CD4-positive, alpha-beta T cell treated with Interleukin-4 for 4 hours (primary cell): ENCODE results near the gene WDFY4.
A peak's percentile ranks its signal among the peaks of the same experiment; 100 is the strongest.

Experiments
- DNase-seq: peaks from one replicate; pipeline ENCODE4 v3.0.0-alpha.2; 2020

Gene WDFY4

DNA sequence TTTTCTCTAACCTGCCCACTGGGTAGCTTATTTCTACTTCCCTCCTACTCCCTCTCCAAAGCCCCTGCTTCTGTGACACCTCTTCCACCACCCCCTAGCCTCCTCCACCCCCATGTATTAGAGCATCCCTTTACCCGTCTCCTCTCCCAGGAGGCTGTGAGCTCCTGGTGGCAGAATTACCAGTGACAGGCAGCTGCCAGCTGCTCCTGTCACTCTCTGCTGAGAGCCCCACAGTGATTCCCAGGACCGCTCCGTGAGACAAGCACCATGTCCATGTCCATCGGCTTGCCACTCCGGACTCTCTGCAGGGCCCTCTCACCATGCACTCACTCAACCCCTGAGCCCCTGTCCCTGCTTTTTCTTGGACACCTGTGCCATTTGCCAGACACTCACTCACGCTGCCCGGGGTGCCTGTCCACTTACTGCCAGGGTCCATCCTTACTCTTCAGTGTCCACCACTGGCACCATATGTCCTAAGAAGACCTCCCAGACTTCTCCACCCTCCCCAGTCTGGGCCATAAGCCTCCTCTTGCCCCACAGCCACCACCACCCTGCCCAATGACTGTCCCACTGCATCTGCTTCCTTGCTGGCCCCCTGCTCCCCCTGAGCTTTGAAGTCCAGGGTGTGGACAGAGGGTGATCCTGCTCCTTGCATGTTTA, 9.8 kb downstream of the WDFY4 start:
- no peak for DNase-seq

DNA sequence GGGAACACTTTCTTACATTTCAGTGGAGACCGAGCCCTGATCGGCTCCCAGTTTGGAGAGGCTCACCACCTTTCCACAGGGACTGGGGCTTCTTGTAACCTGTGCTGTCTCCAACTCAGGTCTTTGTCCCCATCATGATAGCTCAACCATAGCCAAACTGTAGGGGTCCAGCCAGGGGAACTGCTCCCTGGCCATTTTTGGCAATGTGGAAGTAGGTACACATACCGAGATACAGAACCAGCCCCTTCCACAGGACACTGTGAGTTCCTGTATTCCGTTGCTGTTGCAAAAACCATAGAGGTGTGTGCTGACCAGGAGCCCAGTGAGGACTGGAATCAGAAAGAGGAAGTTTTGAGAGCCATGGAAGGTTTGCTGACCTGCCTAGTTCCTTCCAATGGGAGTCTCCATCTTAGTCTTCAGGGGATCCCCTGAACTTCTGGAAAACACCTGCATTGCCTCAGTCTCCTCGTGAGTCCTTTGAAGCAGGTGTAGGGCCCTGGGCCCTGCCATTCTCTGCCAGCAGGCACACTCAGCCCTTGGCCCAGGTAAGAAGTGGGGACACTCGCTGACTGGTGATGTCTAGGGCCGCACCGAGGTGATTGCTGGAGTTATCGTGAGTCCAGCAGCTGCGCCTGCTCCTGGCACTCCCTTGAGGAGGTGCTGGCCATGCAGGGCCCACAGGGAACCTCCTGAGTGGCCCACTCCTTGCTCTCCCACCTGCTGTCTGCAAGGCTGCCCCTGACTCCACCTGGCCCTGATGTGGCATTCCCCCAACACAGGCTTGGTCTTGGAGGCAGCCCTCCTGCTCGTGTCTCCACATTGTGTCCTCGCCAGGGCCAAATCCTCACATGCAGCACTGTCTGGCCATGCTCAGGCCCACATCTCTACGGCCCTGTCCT, 11.2 kb downstream of the WDFY4 start:
- no peak for DNase-seq

DNA sequence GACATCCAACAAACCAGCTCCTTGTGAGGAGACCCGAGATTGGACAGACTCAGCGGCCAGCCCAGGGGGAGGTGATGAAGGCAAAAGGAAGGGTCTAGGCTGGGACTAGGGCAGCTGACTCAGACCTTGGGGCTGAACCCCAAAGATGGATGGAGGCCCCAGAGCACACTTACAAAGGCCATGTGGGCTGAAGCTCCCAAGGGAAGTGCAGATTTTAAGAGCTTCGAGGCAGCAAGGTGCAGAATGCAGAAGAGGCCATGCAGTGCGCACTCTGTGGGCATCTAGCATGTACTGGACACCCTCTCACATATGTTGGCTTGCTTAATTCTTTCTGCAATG, 11.8 kb downstream of the WDFY4 start:
- no peak for DNase-seq

DNA sequence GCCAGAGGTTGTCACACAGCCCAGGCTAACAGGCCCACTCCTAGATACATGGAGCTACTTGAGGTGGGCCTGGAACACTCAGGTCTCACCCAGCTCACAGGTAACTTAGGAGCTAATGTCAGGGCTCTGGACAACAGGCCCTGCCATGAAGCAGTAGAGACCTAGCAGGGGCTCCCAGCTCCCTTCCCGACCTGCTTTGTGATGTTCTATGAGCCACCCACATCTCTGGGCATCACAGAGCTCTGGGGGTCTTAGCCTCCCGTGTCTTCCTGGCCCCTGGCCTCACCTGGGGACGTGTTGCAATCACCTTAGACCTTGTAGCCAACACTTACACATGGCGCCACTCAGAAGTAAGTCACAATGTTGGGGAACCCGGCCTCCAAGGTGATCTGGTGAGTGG, 12.4 kb downstream of the WDFY4 start:
- no peak for DNase-seq

DNA sequence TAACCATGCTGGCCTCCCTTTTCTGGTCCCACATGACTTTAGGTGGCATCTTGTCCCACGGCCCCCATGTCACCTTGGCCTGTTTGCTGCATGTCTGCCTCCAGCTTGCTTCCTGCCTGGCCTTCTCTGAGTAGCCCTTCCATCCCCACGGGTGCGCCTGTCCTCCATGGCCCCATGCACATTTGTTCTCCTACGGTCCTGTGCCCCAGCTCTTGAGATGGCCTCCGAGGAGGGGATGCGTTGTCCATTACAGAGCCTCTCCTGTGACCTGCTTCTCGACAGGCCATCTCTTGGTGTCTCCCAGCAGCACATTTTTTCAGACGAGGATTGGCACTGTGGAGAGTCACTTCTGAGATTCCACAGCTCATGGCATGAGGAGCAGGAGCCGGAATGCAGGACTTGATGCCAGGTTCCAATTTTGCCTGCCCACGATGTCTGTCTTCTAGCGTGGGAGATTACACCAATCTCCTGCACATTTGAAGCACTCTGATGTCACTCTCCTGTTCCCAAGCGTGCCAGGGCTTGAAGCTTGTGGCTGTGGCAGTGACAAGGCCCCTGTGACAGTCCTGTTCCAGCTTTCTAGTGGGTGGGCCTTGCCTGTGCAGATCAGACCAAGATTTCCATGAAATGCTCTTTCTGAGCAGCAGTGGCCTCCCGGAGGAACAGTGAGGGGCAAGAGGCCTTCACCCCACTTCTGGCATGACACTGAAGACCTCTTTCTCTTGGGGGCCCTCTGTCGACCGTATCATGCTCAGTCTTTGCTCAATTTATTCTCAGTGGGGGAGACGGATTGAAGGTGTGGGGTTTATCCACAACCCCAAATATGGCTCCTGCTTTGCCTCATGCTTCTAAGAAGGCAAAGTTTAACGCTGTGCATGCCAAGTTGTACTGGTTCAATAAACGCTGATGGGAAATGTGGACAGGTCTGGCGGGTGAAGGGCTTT, 13.4 kb downstream of the WDFY4 start:
- DNase-seq = no peak

DNA sequence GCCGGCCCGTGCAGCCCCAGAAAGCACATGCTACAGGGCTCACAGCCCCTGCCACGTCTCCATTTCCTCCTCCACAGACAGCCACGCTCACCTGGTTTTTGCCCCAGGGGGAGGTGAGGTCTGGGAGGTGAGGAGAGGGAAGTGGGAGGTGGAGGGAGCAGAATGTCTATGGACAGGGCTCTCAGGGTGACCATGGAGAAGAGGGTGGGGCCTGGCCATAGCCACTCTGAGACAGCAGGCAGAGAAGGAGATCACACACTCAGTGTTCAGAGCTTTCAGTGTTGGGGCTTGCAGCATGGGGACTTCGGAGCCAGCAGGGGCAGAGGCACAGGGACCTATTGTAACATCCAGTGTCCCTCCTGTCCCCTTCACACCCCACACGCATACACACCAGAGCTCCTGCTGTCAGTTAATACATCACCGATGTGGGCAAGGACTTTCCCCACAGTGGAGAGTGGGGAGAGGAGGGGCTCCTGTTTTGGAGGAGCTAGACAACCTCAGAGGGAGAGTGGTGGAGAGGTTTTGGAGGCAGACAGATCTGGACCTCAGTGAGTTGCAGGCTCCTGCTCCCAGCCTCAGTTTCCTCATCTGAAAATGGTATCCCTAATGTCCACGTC, 14.4 kb downstream of the WDFY4 start:
- no peak for DNase-seq

DNA sequence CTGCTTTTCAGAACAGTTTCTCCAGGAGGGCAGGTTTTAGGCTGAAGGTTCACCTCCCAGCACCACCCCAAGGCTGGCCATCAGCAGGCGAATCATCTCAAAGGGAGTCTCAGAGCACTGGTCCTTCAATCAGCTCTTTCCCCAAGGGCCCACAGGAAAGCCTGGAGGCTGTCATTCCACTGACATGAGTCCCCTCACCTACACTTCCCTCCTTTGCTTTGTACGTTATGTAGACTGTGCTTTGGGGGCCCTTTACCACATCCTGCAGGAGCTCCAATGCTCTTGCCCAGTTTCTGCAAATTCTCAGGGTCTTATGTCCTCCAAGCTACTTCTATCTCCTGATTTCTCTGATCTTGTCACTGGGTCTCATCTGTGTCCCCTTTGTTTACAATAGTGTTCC, 15.4 kb downstream of the WDFY4 start:
- DNase-seq = no peak

DNA sequence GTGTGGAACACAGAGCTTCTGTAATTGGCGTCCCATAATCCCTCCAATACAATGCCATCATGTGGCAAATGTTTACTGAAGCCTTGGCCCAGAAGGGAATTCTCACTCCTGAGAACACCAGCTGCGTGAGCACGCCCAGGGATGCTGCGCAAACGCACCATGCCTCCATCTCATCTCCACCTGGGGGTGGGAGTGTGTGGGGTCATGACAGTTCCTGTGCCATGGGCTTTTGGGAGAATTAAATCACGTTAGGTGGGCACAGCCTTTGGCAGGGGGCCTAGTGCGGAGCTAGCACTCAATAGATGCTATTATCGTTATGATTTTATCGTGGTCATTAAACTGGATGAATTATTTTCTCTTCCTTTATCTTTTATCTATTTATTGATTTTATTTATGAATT, 15.8 kb downstream of the WDFY4 start:
- DNase-seq = no peak

DNA sequence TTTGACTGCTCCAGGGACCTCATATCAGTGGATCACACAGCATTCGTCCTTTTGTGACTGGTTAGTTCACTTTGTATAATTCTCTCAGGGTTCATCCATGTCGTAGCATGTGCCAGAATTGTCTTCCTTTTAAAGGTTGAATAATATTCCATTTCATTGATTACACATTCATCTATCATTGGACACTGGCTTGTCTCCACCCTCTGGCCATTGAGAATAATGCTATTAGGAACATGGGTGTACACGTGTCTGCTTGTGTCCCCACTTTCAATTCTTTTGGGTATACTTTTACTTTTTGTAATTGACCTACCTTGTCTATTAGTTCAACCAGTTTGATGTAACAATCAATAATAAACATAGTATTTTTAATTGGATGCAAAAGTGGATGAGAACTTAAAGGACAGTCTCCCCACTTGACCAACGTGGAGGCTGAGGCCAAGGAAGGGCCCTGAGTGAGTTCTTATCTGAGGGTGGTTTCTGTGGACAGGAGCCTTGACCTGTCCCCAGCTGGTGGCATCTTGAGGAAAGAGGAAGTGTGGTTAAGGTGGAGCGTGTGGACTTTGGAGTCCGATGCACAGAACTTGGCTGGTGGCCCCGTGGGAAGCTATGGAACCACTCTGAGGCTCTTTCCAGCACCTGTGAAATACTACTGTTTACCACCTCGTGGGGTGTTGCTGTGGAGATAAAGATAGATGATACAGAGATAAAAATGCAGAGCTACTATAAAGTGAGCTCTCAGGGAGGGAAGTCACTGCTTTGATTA, 16.6 kb downstream of the WDFY4 start:
- no peak for DNase-seq

DNA sequence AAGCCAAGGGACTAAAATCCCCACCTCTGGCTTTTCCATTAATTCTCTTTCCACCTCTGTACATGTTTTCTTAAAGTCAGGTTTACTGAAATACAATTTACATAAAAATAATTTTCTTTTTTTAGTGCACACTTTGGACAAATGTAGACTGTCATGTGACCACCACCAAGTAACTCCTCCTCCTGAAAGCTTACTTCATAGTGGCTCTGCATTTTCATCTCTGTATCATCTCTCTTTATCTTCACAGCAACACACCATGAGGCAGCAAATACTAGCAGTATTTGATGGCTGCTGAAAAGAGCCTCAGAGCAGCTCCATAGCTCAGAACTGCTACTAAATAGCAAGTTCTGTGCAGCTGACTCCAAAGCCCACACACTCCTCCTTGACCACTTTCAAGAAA, 17.3 kb downstream of the WDFY4 start:
- no peak for DNase-seq

DNA sequence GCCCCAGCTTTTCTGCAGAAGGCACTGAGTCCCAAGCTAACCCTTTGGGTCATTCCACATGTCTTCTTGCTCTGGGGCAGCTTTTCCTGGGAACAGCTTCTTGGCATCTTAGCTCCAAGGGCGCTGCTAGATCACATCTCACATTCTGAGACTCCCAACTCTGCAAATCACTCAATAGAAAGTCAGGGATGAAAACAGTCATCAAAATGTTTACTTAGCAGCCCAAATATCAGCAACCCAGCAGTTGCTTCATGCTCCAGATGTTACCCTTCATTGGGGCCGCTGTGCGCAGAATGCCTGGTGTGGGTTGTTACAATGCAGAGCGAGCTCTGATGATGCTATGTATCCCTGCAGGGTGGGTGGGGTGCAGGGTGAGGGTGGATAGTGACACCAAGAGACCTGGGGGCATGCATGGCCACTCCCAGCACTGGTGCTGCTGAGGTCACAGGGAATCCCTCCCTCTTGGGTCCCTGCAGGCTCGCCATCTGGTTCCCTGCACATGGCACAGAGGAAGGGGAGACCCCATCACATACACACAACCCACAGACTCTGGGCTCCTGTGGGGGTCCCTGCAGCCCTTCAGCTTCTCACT, 19.0 kb downstream of the WDFY4 start:
- DNase-seq = no peak

DNA sequence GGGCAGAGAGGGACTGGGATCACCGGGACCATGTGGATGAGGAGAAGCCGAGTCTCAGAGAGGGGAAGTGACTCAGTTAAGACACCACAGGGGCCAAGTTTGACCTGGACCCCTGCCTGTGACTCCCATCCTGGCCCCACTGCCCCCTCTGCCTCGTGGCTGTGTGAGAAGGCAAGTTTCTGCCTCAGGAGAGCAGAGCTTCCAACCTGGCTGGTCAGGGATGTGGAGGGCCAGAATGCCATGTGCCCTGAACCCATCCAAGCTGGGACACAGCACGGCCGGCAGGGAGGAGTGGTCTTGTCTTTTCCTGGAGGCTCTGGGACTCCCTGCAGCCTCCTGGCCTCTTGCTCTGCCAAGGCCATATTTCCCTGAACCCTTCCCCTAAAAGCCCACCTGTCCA, 19.5 kb downstream of the WDFY4 start:
- no peak for DNase-seq

DNA sequence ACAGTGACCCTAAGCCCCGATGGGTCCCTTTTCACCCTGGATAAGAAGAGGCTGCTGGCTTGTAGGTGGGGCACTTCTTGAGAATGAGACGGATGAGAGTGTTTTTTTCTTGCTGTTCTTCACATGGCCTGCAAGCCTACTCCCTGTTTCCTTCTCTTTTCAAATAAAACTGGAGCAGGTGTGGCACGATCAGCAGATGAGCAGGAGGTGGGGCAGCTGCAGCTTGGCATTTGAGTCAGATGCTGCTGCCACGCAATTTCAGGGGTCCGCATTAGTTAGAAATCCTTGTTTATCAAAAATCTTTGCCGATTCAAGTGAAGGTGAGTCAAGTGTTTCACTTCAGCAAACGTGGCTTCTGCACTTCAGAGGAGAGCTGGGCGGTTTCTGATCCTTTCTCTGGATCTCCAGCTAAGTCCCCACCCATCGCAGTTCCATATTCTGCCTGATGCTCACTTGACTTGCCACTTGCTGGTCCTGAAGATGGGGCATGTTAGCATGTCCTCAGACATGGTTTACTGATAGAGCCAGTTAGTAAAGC, 20.8 kb downstream of the WDFY4 start:
- peak; percentile 13 for DNase-seq

DNA sequence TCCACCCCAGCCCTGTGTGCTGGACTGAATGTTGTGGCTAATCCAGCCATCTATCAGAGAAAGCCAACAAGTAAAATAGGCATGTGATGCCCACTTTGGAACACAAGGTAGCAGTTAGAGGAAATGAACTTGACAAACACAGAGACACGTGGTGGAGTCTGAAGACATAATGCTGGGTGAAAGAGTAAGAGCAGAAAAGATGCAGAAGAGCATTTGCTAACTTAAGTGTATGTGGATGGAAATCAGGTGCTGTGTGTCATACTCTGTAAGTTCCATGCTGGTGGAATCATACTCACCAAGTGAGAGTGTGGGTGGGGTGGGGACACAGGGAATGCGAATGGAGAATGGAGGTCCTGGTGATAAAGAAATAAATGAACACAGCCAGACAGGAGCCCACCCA, 22.8 kb downstream of the WDFY4 start:
- no peak for DNase-seq

DNA sequence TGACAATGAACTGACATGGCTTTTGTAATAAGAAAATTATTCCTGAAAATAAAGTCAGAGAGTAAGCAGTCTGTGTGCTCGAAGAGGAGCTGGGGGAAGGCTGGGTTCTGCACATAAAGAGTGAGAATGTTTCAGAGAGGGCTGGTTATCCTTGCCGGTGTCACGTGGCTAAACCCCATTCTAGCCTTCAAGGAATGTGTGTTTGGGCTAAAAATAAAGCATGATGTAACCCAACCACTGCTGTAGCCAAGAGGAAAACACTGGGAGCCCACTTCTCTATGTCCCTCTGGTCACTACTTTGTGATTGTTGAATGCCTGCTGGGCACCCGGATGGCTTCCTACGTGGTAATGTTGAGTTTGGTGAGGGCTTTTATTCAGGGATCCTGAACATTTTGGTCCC, 23.5 kb downstream of the WDFY4 start:
- DNase-seq = no peak

DNA sequence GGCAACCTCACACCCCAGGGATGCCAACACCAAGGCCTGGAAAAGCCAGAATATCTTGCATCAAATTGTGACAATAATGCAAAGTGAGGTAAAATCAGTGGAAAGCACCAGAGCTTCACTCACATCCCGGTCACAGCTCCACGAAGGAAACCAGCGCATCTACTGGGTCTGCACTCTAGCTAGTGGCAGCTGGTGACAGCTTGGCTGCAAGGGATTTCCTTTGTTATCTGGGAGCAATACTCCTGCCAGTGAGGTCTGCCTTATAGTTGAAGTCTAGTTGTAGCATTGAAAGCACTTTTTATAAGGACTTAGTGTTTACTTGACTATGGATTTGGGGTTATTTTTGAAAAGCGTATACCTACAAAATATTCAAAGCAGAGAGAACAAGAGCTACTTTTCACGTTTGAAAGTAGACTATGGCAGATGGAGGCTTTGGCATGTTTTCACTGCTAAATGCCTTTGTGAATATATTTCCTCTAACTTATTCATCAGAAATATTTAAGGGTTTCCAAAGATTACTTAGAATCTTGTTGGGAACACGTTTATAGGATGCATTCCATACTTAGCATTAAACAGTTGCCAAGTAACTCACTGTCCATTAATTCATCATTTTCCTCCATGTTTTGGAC, 26.1 kb downstream of the WDFY4 start:
- DNase-seq = no peak

DNA sequence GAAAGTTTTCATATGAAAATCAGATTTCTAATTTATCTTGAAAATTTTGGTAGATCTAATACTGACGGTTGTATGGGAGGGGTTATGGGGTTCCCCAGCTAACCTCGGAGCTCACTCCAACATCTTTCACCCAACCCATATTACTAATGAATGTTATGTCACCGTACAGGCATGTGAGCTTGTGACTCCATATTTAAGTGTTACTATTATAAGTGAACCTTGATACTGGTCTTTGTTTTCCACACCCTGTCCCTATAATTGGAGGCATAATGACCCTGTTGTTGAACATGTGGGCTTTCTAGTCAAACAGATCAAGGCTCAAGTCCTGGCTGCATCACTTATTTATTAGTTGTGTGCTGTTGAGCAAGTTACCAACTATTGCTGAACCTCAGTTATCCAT, 27.2 kb downstream of the WDFY4 start:
- no peak for DNase-seq

DNA sequence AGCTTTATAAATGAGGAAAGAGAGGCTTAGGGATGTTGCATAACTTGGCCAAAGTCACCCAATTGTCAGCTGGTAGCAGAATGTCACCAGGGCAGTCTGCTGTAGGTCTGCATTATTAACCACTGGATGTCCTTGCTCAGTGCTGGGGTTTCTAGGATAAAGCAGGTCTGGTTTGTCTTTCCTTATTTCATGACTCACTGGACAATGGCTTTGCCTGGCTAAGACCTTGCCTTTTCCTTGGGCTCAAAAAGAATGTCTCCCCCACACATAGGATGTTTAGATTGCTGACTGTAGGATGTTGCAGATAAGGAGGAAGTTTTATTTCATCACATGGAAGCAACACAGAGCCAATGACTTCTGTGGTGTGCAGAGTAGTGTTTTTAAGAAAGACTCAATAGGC, 29.4 kb downstream of the WDFY4 start:
- no peak for DNase-seq

DNA sequence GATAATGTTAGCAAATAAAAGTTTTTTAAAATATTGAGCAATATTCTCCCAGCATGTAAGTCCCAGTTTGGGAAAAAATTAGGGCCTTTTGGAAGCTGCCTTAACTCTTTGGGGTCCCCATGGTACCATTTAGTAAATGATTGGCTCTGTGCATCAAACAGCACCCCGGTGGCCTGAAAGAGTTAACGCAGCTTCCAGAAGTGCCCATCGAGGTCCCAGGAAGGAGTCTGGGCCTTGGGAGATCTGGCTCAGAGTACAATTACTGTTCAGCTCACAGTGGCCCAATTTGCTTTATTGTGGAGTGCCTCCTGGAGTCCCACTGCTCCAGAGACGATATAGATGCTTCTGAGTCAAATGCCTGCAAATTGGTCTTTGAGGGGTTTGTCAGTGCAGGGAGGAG, 31.7 kb downstream of the WDFY4 start:
- no peak for DNase-seq

DNA sequence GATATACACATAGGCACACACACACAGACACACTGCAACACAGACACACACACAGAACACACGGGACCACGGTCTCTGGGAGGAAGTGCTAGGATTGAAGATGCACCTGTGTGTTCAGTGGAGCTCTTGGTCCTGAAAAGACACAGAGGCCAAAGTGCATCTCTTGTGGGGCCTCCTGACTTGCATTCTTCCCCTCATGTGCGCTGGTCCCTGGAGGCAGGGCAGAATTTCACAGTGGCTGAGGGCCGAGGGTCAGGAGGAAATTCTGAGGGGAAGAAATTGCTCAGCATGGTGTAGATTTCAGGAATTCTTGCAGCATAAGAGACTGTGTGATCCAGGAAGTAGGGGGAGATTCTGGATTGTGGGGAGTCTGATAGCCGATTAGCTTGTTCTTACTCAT, 35.9 kb downstream of the WDFY4 start:
- no peak for DNase-seq
